Fibroblast of villous mesenchyme (primary cell): ENCODE measurements around the gene RAMP3. TPM values are rescaled to one million over a fixed set of nuclear protein-coding genes. Genes with fewer than 3 reads are reported as not detected.

Source experiments
- DNase-seq: peaks from one replicate; pipeline ENCODE4 v3.0.0-alpha.2; 2010; ENCODE audit warnings: low read depth
- H3K4me3 ChIP-seq: 2 replicates; pipeline ENCODE4 v1.5.1; 2011; ENCODE audit warnings: low read depth, mild to moderate bottlenecking, low read length
- total RNA-seq: library from RNA; depleted of rRNA; stranded (reverse); fragments of >200 nt; gene quantifications from 2 replicates; pipeline ENCODE4 v1.2.3, GENCODE V29; 2012
- TF ChIP-seq, protein P1 (sequence below): IDR thresholded peaks from 2 replicates; pipeline ENCODE4 v1.5.1; 2012; ENCODE audit warnings: low read depth, mild to moderate bottlenecking, low read length; ENCODE audit not compliant: insufficient read depth

The RAMP3 gene
- total RNA-seq, 1 donor = not detected

DNA sequence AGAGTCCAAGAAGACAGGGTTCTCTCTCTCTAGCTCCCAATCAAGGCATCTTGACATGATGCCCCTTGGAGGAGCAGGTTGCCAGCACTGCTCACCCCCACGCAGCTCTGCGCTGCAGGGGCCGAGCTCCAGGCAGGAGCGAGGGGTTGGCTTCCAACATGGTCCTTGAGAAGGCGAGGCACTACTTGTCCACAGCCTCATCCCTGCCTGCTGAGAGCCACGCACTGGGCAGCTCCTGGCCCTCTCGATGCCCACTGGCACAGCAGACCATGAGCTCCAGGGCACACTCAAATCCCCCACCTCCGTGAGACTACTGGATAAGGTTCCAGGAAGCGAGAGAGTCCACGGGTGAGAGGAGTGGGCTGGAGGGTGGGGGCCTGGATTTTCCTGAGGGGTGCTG is 31.1 kb downstream of the RAMP3 start:
- TF ChIP-seq, protein P1, sequence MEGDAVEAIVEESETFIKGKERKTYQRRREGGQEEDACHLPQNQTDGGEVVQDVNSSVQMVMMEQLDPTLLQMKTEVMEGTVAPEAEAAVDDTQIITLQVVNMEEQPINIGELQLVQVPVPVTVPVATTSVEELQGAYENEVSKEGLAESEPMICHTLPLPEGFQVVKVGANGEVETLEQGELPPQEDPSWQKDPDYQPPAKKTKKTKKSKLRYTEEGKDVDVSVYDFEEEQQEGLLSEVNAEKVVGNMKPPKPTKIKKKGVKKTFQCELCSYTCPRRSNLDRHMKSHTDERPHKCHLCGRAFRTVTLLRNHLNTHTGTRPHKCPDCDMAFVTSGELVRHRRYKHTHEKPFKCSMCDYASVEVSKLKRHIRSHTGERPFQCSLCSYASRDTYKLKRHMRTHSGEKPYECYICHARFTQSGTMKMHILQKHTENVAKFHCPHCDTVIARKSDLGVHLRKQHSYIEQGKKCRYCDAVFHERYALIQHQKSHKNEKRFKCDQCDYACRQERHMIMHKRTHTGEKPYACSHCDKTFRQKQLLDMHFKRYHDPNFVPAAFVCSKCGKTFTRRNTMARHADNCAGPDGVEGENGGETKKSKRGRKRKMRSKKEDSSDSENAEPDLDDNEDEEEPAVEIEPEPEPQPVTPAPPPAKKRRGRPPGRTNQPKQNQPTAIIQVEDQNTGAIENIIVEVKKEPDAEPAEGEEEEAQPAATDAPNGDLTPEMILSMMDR = no peak
- DNase-seq = no peak
- H3K4me3 ChIP-seq = no peak overlapping the region

DNA sequence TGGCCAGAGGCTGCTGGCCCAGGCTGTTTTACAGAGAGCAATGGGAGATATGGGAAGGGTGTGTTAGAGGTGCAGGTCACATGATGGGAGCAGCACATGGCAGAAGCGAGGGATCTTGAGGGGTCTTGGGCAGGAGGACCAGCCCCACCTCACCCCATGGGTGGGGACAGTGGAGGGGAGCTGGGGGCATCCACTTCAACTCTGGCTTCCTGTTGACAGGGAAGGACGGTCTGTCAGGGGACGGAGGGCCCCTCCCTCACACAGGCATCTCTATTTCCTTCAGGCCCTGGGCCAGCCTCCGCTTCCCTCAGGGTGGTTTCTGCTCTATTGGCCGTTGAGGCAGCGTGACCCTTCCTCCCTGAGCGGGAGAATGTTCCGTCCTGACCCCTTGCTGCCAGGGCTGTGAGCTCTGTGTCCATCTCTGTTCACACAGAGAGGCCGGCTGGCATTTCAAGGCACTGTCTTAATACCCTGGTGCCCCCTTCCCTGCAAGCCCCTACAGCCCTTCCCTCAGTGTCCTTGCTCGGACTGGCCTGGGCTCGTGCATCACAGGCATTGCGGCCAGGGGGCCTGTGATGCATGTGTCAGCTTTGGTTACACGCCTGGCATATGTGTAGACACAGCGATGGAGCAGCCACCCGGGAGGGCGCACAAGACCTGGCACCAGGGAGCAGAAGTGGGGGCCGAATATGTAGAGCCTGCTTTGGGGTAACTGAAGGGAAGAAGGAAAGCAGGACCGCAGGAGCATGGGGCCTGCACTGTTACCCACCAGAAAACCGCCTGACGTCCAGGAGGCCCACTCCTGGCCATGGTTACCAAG is 31.8 kb downstream of the RAMP3 start:
- no peak overlapping the region for H3K4me3 ChIP-seq
- TF ChIP-seq, protein P1 = no peak

DNA sequence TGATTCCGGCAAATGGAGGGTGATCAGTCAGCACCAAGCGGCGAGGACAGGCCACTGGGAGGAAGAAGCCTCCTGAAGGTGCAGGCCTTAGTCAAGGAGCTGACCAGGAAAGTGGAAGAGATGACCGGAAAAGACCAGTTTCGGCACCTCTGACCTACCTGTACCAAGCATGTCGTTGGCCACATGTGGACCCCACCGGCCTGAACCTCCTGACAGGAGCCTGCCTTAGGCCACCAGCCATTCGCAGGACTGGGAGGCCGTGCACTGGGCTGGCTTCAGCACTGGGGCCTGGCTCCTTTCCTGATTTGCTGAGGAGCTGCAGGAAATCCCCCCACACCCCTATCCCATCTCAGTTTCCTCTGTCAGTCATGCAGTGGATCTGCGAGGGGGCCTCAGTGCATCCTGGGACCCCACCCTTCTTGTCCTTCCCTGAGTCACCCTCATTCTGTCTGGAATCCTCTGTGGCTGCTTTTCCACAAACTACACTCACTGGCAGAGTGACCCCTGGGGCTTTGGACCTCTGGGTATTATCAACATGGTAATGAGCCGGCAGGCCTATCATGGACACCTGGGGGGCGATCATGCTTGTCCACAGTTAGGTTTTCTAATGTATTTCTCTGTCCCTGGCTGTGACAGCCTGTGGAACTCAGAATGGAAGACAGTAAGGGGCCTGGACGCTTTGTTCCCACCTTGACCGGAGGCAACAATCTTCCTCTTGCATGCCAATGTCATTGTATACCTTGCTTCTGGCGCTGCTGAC is 33.0 kb downstream of the RAMP3 start:
- DNase-seq = no peak
- TF ChIP-seq, protein P1 = no peak

More for the DNA sequence above, 31.8 kb downstream of the RAMP3 start:
- DNase-seq = no peak

DNA sequence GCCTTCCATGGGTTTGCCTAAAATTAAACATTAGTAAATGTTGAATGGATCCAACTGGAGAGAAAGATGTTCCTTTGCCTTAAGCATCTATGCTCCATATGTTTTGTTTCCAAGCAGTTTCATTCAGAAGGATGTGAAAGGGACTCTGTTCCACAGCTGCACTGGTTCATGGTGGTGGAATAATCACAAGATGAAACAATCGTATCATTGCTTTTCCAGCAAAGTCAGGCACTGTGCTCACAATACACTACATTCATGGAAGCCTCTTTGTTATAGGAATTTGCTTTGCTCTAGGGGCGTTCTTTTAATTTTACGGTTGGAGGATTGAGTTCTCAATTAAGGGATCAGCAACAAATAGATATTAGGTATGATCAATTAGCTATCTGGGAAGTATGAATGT is 33.8 kb downstream of the RAMP3 start:
- no peak overlapping the region for H3K4me3 ChIP-seq
- DNase-seq = no peak
- TF ChIP-seq, protein P1 = no peak

More for the DNA sequence above, 33.0 kb downstream of the RAMP3 start:
- H3K4me3 ChIP-seq = no peak overlapping the region

DNA sequence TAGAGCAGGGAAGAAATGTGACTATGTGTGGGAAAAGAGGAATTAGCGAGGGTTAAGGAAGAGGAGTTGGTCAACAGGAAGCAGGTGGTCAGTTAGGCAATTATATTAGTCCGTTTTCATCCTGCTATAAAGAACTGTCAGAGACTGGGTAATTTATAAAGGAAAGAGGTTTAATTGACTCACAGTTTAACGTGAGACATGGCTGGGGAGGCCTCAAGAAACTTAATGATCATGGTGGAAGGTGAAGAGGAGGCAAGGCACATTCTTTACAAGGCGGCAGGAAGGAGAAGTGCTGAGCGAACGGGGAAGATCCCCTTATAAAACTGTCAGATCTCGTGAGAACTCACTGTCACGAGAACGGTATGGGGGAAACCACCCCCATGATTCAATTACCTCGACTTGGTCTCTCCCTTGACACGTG is 35.0 kb downstream of the RAMP3 start:
- TF ChIP-seq, protein P1 = no peak
- no peak overlapping the region for H3K4me3 ChIP-seq
- DNase-seq = no peak

DNA sequence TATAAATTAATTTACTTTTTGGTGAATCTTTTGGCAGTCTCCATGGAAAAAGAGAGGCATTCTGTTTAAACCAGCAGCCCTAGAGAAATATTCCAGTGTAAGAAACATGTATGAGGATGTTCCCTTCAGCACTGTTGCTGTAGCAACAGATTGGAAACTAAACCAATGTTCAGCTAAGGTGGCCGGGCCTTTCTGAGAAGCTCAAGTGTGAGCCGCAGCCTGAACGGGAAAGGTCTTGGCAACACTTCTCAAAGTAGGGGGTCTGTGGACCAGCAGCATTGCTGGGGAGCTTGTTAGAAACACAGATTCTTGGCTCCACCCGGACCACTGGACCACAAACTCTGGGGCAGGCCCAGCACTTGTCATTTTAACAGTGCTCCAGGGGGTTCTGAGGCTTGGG is 36.2 kb downstream of the RAMP3 start:
- TF ChIP-seq, protein P1 = no peak
- no peak overlapping the region for H3K4me3 ChIP-seq
- DNase-seq = no peak
